Right lobe of liver (tissue), 4 donors: ENCODE measurements around the gene CKS2.

Source experiments
- CTCF ChIP-seq, 4 donors: fragments of 200-600 bp in 3 of 4; fragments of 450-650 bp in 1 of 4; IDR thresholded peaks; one replicate each; pipeline versions ENCODE4 v1.5.1 to v1.8.0; 2016 to 2022; ENCODE audit warnings: antibody characterized with exemption in 4 of 4, mild to moderate bottlenecking in 2 of 4
- POLR2A ChIP-seq: fragments of 450-650 bp; IDR thresholded peaks from one replicate; pipeline ENCODE4 v1.6.1; 2017; ENCODE audit warnings: antibody characterized with exemption, mild to moderate bottlenecking
- donor health status: DM: no; HTN: no; CAD: no.
- donor health status: DM: no; HTN: no; CAD: no.
- donor health status: DM: no; HTN: yes; CAD: no.

- no peak for TF ChIP-seq CTCF (IDR thresholded peaks at IDR 0.05)
- no peak for TF ChIP-seq POLR2A
These were observed 4.5 kb downstream of the CKS2 start for GRCh38 chr9:89315482-89315881.
